GM11168 (cell line): ENCODE data around the gene ATP9B.

Experiments used
- in situ Hi-C: fragments of 300-500 bp; cut with MboI; formaldehyde crosslinking; loops from one replicate; pipeline ENCODE4 v1.12.0; 2022; ENCODE audit warnings: low sequenced_read_pairs; ENCODE audit not compliant: unreplicated experiment

Gene ATP9B

GRCh38 chr18:79416022-79416676 is 347.0 kb downstream of the ATP9B start:
- in situ Hi-C loops = no loop called here

- in situ Hi-C loops = no loop called here
Measured at GRCh38 chr18:79416677-79417052, 347.5 kb downstream of the ATP9B start.

GRCh38 chr18:79418236-79418635 is 349.0 kb downstream of the ATP9B start:
- in situ Hi-C loops = no loop called here

GRCh38 chr18:79418642-79419041 is 349.4 kb downstream of the ATP9B start:
- in situ Hi-C loops = no loop called here

GRCh38 chr18:79420033-79420745 is 351.0 kb downstream of the ATP9B start:
- in situ Hi-C loops = no loop called here

GRCh38 chr18:79421275-79421857 is 352.2 kb downstream of the ATP9B start:
- in situ Hi-C loops = no loop called here

GRCh38 chr18:79422022-79422782 is 353.0 kb downstream of the ATP9B start:
- in situ Hi-C loops = no loop called here

- in situ Hi-C loops = no loop called here
Measured at GRCh38 chr18:79422783-79423165, 353.6 kb downstream of the ATP9B start.

- in situ Hi-C loops = no loop called here
Measured at GRCh38 chr18:79423211-79424007, 354.2 kb downstream of the ATP9B start.

GRCh38 chr18:79424008-79424565 is 354.9 kb downstream of the ATP9B start:
- in situ Hi-C loops = no loop called here

GRCh38 chr18:79424880-79425568 is 355.8 kb downstream of the ATP9B start:
- in situ Hi-C loops = no loop called here

GRCh38 chr18:79425569-79425886 is 356.3 kb downstream of the ATP9B start:
- in situ Hi-C loops = no loop called here

GRCh38 chr18:79426376-79427300 is 357.4 kb downstream of the ATP9B start:
- in situ Hi-C loops = no loop called here

GRCh38 chr18:79427368-79428225 is 358.4 kb downstream of the ATP9B start:
- in situ Hi-C loops = no loop called here
